GM13977 (cell line): Measurements from ENCODE around the gene CEBPB.
"Not testable (repeated sequence)": the region's sequence is repeated elsewhere in the genome, so short reads cannot be mapped to it uniquely, and the experiment has no call there.

Source experiments
- DNase-seq: peaks from one replicate; pipeline ENCODE4 v3.0.0; 2012; ENCODE audit warnings: low spot score
- CTCF ChIP-seq: IDR thresholded peaks from 2 replicates; pipeline ENCODE4 v1.5.1; 2012; ENCODE audit warnings: mild to moderate bottlenecking, control low read depth; ENCODE audit not compliant: insufficient read depth; ENCODE audit errors: extremely low read depth, missing control alignments
- in situ Hi-C: fragments of 300-500 bp; cut with MboI; formaldehyde crosslinking; loops from one replicate; pipeline ENCODE4 v1.12.0; 2022; ENCODE audit warnings: low sequenced_read_pairs, low pct_unique_long_range_greater_than_20kb, mixed read lengths, inconsistent platforms; ENCODE audit not compliant: unreplicated experiment

The CEBPB gene

GRCh38 chr20:50153500-50154377 is 36.9 kb upstream of the CEBPB start, which contains the start of gene PEDS1:
Gene PEDS1 (minus strand): TSS chr20:50153723. CDS start chr20:50153637, 86 bp downstream.
- in situ Hi-C loops: no loop called here
- TF ChIP-seq CTCF: no peak
- peak; percentile 99 for DNase-seq

- DNase-seq, in situ Hi-C loops: not testable (repeated sequence)
Observed at GRCh38 chr20:50161494-50161893, 29.1 kb upstream of the CEBPB start.

GRCh38 chr20:50163570-50164317 is 26.9 kb upstream of the CEBPB start:
- TF ChIP-seq CTCF: no peak
- in situ Hi-C loops: no loop called here
- no peak for DNase-seq

GRCh38 chr20:50165684-50166554 is 24.7 kb upstream of the CEBPB start:
- in situ Hi-C loops: no loop called here
- DNase-seq: peak; percentile 90
- no peak for TF ChIP-seq CTCF

GRCh38 chr20:50169329-50169823 is 21.3 kb upstream of the CEBPB start:
- peak; percentile 76 for DNase-seq
- TF ChIP-seq CTCF: peak; percentile 89

GRCh38 chr20:50170549-50171220 is 19.9 kb upstream of the CEBPB start:
- in situ Hi-C loops: no loop called here
- DNase-seq: no peak

More at GRCh38 chr20:50169329-50169823, 21.3 kb upstream of the CEBPB start:
- in situ Hi-C loops: no loop called here

More at GRCh38 chr20:50170549-50171220, 19.9 kb upstream of the CEBPB start:
- TF ChIP-seq CTCF: no peak
